Skin epidermis (tissue), 12 donors: ENCODE measurements around the gene CHRM2.
A peak's percentile ranks its signal among the peaks of the same experiment; 100 is the strongest.
"Not testable (repeated sequence)": the region's sequence is repeated elsewhere in the genome, so short reads cannot be mapped to it uniquely, and the experiment has no call there.

Experiments used
- H3K27ac ChIP-seq, 21 experiments: fragments of 200-600 bp; sonication (generic) in 11 of 21; one replicate each; pipeline ENCODE4 v1.5.0; 2020; ENCODE audit warnings: mild to moderate bottlenecking in 3 of 21, inconsistent platforms in 2 of 21, moderate library complexity in 2 of 21
- H3K4me3 ChIP-seq, 7 experiments: fragments of 200-600 bp; sonication (generic) in 2 of 7; one replicate each; pipeline ENCODE4 v1.5.0; 2020; ENCODE audit warnings: inconsistent platforms in 2 of 7, mild to moderate bottlenecking in 2 of 7, moderate library complexity in 1 of 7

Gene CHRM2

DNA sequence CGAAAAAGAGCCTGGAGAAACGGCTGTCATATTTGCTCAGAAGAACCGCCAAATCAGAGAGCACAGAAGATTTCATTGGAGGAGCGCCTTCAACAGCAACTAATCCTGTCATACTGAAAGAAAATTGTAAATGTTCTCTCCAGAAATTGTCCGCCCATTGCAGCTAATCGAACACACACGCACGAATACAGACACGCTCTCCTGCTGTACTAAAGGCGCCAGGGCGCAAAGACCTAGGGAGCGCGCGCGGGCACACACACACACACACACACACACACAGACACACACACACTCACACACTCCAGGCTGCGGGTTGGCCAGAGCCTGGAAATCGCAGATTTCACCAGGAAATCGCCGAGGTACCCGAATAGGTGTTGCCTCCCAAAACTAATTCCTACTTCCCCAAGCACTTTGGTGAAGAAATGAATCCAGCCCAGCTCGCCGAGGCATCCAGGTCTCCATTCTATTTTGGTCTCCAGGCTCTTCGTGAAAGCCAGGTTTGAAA, at the start of gene CHRM2:
Gene CHRM2 (plus strand): TSS at position 157 of the 505 bp plus-strand sequence. CDS start 146,214 bp downstream, outside the sequence.
- H3K4me3 ChIP-seq: no peak within 1 kb of the TSS

DNA sequence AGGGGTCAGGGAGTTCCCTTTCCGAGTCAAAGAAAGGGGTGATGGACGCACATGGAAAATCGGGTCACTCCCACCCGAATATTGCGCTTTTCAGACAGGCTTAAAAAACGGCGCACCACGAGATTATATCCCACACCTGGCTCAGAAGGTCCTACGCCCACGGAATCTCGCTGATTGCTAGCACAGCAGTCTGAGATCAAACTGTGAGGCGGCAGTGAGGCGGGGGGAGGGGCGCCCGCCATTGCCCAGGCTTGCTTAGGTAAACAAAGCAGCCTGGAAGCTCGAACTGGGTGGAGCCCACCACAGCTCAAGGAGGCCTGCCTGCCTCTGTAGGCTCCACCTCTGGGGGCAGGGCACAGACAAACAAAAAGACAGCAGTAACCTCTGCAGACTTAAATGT, 37.1 kb upstream of the CHRM2 start:
- H3K27ac ChIP-seq, H3K4me3 ChIP-seq: not testable (repeated sequence)

More for the DNA sequence above, at the start of gene CHRM2:
- H3K27ac ChIP-seq: no peak within 1 kb of the TSS

DNA sequence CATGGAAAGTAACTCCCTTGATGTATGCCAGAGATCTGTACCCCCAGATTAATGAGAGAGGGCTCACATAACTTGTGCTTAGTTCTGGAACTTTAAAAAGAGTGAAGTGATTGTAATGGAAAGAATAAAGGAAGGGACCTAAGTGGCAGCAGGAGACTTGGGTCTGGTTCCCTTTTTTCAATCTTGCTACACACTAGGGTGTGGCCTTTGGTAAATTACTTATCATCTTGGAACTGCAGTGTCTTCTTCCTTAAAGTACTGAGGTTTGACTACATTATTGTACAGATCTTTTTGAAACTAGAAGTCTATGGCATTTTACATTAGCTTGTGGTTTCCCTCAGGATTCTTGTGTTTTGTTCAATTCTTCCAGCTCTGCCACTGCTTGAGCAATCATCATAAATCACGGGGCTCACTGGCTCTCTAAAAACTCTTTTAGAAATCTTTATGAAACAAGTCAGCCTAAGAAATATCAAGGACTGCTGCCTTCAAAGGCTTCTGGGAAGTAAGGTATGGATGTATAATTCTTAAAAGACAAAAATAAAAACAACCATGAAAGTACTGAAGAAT, 22.5 kb upstream of the CHRM2 start:
- Histone ChIP-seq H3K4me3 (no peak overlapping the region), H3K27ac (no peak overlapping the region)

DNA sequence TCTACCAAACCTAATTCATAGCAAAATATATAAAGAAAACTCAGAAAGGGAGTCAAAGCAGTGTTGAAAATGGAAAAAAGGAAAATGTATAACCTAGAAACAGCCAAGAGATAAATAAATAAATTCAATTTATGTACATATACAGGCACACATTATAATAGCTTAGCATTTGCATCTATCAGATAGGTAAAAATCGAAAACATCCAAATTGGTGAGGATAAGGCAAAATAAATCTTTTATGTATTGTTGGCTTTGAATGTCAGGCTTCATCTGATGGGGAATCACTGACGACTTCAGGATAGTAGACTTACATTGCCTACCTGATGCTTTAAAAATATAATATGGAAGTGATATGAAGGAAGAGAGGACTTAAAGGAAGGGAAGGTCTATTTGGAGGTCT, 20.6 kb upstream of the CHRM2 start:
- H3K27ac ChIP-seq: no peak overlapping the region

DNA sequence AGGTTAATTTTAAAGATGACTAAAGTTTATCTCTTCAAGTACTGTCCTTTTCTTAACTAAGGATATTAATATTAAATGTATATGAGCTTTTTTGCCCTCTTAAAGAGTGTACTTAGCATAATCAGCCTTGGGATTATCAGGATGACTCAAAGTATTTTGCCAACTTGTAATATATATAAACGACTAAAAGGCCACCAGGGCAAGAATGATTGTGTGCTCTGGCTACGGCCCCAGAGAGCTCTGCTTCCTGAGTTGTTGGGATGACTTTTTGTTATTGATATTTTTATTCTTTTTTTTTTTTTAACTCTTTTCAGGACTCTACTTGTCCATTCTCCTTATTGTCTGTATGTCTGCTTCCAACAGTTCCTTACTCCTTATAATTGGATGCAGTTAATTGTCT, 14.8 kb upstream of the CHRM2 start:
- H3K27ac ChIP-seq: no peak overlapping the region
- H3K4me3 ChIP-seq: no peak overlapping the region

More for the DNA sequence above, 20.6 kb upstream of the CHRM2 start:
- H3K4me3 ChIP-seq: no peak overlapping the region

DNA sequence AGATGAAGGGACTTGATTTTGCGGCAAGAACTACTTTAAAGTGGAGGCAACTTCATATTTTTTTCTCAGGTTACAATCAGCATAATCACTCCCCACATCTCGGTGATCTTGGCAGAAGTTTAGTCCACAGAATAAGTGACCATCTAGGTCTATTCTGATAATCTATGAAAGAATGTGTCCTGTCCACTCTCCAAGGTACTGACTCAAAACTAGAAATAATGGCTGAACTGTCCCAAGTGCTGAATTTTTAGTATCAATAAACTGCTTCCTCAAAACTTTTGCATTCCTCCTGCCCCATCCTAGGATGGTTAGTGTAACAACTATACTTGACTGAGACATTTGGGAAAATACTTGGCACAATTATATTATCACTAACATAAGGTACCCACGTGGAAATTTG, 10.9 kb upstream of the CHRM2 start:
- H3K4me3 ChIP-seq: no peak overlapping the region

DNA sequence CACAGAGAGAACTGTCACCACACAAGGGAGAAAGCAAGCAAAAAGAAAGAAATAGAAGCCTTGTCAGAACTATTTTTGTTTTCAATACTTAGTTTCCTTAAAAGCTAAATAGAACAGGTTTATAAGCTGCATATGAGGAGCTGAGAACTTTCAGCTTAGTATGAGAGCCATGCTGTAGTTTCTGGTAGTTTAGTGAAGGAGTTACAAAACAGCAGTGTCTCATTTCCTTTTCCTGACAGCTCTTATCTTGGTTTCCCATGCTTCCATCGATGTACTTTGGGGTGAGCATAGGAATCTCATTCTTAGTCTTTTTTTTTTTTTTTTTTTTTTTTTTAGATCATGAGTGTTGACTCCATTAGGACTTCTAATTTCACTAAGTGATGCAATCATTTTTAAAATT, 8.6 kb upstream of the CHRM2 start:
- Histone ChIP-seq H3K4me3 (no peak overlapping the region), H3K27ac (no peak overlapping the region)

More for the DNA sequence above, 10.9 kb upstream of the CHRM2 start:
- H3K27ac ChIP-seq: no peak overlapping the region

DNA sequence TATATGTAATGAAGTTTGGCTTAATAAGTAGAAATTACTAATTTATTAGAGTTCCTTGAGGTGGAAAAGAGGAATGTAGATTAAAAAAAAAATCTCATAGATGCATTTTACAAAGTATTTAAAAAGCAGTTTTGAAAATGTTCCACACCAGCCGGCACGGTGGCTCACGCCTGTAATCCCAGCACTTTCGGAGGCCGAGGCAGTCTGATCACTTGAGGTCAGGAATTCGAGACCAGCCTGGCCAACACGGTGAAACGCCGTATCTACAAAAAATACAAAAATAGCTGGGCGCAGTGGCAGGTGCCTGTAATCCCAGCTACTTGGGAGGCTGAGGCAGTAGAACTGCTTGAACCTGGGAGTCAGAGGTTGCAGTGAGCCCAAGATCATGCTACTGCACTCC, 3.2 kb upstream of the CHRM2 start:
- Histone ChIP-seq H3K4me3 (no peak overlapping the region), H3K27ac (no peak overlapping the region)

DNA sequence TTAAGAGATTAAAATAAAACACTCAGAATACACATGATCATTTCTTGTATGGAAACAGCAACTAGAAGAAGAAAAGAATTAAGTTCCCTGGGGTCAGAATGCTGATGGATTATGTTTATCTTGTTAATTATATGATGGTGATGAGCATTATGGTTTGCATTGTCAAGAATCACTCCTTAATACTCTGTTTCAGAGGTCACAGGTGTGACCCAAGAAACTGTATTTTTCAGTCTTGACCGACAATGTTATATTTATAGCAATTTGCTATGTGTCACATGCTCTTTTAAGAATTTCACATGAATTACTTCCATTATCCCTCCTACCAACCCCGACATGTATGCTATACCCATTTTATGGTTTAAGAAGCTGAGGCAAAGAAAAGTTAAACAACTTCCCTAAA, 2.7 kb upstream of the CHRM2 start:
- H3K4me3 ChIP-seq: no peak overlapping the region
- no peak overlapping the region for H3K27ac ChIP-seq

DNA sequence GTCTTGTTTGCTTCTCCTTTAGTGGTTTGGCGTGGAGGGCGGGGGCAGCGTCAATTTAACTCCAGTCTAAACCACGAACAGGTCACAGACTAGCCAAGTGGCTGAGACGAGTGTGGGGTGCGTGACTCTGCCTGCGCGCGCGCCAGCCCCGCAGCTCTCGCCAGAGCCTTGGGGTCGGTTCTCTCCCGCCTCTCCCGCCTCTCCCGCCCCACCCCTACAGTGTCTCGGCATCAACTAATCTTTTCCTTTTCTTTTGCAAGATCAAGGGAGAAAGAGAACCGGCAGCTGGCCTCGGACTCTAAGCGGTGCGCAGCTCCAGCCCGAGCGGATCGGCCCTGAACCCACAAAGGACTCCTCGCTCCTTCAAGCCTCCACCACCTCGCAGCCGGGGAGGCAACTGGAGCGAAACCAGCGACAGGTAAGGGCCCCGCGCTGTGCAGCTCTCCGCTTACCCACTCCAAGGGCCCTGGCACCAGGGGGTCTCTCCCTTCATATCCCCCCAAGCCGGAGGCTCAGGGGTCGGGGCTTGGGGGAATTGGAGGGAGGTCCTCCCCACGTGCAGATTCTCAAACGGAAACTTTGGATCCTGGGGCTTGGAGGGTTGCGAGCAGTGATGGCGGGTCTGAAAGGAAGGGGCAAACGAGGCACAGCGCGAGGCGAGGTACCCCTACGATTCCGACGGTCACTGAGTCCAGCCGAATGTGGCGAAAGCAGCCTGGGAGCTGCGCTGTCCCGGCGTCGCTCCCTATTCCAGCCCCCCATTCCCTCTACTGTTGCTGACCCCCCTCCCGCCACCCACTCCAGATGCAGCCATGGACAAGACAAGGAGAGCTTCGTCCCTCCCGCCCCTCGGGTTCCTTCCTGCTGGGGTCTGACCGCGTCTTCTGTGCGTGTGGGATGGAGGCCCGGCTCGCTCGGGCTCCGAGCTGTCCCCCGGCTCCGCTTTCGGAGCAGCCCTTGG, 829 bp downstream of the CHRM2 start:
- H3K4me3 ChIP-seq: no peak overlapping the region
- H3K27ac ChIP-seq: no peak overlapping the region

DNA sequence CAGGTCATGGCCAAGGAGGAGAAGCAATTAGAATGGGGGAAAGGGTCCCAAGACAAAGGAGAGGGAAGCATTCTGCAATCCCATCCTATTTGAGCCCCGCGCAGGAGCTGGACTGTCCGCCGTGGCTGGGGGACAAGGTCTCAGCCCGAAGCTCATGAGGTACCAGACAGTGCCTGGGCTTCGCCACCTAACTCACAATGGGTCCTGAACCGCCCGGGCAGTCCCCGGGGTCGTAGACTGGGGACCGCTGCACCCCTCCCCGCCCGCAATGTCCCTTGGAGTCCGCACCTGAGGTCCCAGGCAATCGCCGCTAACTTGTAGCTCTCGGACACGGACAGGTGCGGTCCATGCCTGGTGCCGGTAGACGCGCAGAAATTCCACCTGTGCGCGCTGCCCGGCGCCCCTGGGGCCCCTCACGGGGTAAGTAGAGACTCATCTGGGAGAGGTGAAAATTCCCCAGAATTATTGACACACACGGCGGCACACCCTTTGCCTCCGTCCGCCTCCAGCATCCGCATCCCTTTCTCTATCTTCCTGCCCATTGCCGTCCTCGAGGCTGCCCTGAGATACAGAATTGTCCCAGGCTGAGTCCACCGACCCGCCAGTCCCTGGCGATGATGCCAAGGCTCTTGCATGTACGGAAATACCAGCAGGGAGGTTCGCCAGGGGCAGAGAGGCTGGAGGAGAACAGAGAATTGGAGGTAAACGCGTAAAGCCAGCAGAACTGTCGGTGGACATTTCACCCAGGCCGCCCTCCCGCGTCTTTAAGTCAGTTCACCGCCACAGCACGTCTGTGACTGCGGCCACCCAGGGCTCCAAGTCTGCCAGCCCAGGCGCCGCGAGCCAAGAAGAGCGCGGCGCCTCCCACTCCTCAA, 1.8 kb downstream of the CHRM2 start:
- Histone ChIP-seq H3K4me3 (peak overlapping the region in 1 of 7 experiments; percentile 4), H3K27ac (no peak overlapping the region)

DNA sequence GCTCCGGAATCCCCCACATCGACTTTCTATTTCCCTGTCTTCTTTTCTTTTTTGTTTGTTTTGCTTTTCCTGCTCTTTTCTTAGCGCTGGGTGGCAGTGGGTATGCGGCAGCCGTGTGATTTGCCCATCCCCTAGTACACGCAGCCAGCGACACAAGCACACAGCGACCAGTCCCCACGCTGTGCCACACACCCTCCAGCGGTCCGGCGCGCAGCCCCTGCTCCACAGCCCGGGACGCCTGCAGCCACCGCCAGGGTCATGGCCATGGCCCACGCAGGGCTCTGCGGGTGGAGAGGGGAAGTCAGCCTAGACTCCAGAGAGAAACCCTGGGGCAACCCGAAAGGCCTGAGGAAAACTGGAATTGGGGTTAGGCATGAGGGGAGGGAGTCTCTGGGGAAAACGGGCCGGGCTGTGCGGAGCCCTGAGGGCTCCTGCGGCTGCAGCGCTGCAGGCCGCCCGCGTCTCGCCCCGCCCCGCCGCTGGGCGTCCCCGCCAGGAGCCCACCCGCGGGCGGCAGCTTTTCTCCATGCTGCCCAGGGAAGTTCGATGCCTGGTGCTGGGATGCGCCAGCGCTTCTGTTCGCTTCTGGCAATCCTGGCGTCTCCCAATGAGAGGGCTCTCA, 2.5 kb downstream of the CHRM2 start:
- peak overlapping the region in 1 of 7 experiments; percentile 4 for H3K4me3 ChIP-seq
- no peak overlapping the region for H3K27ac ChIP-seq

DNA sequence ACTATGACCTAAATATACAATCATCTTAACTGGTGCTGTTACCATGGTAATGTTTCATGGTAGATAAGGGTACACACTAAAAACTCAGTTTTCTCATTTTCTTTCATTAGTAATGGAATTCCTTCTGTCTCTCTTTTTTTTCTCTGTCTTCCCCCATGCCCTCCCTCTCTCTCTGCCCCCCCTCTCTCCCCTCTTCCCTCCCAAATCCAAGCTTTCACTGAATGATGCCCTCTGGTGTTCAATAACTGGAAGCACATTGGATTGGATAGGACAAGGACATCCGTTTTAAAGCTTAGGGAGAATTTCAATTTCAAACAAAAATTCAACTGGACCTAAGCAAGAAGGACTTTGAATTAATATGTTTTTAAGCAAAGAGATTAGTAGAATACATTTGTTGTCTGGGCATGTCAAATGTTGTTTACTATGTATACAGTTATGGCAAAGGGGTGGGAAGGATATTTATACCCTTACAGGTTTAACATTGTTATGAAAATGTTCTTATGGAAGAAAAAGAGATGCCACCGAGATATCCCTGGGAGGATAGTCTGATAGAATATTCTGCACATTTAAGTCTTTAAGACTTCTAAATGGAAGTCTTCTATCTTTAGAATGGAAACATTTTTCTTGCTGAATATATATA, 6.1 kb downstream of the CHRM2 start:
- H3K27ac ChIP-seq: no peak overlapping the region
- H3K4me3 ChIP-seq: no peak overlapping the region

DNA sequence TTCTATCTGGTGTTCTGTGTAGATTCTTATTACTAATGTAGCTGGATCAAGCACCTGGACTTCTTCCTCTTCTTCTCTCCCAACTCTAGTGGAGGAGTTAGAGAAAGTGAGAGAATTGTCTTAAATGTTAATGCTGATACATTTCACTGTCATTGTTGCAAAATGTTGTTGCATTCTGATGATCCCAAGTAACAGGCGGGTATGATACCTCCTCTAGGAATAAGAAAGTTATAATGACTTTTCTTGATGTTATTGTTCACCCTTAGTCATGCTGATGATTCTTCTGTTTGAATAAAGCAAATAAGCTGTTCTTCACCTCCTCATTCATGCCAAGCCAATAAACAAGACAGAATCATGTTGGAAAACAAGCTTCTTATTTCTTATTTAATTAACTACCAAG, 9.1 kb downstream of the CHRM2 start:
- H3K27ac ChIP-seq: no peak overlapping the region
- H3K4me3 ChIP-seq: no peak overlapping the region

DNA sequence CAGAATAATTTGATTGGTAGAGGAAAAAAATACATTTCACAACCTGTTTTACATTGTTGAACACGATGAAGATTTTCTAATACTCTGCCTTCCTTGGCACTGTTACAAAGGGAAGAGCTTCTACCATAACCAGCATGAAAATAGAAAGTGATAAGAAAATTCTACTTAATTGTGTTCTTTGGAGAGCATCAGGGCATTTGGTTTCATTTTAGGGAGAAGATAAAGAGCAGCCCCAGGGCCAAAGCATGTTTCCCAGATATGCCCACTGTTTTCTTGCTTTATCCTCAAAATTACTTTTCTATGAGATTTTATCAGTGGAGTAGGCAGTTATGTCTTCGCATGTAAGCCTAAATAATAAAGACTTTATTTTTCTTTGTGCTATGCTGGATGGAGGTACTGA, 9.5 kb downstream of the CHRM2 start:
- Histone ChIP-seq H3K4me3 (no peak overlapping the region), H3K27ac (no peak overlapping the region)

DNA sequence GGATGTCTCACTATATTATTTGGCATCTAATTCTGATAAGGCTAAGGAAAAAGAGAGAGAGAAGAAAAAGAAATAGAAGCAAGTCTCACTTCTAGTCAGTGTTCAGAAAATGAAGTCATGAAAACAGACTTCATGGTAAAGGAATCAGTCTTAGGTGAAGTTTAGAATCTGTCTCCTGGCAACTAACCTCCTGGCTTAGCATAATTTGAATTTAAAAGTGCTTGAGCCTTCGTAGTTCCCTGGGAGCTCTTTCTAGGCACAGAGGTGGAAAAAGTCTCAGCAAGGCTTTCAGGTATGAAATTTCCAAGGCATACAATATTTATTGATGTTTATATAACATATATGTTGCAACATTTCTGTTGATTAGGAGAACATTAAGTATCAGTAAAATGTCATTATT, 10.4 kb downstream of the CHRM2 start:
- Histone ChIP-seq H3K4me3 (no peak overlapping the region), H3K27ac (no peak overlapping the region)

DNA sequence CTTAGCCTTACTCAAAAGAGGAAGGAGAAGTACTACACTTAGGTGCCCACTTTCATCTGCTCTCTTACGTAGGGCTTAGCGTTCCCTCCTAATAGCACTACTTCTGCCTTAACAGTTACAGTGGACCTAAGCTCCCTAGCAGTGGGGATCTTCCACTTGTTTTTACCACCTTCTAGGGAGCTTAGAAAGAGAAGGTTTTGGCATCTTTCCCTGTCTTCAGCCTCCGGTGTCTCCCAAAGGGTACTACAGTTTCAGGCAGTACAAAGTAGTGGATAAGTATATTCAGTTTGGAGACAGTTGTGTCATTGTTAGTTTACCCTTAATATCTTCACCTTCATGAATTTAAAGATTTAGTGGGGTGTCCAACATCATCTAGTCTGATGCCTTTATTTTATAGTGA, 14.6 kb downstream of the CHRM2 start:
- Histone ChIP-seq H3K27ac (no peak overlapping the region), H3K4me3 (no peak overlapping the region)

DNA sequence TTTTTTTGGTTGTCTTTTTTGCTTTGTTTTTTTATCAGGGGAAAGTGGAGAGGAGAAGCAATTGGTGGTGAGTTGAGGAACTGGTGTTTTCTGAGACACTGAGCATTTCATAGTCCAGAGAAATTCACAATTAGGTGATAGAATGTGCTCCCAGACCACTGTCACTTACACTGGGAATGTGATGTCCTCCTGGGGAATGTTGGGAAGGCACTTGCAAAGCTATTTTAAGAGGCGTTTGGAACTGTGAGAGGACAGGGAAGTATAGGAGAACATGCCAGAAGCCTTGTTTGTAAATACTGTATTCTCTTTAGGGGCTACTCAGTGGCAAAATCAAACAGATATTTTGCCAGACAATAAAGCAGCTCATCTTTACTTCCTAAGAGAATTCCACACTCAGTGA, 16.0 kb downstream of the CHRM2 start:
- no peak overlapping the region for H3K27ac ChIP-seq
- no peak overlapping the region for H3K4me3 ChIP-seq

DNA sequence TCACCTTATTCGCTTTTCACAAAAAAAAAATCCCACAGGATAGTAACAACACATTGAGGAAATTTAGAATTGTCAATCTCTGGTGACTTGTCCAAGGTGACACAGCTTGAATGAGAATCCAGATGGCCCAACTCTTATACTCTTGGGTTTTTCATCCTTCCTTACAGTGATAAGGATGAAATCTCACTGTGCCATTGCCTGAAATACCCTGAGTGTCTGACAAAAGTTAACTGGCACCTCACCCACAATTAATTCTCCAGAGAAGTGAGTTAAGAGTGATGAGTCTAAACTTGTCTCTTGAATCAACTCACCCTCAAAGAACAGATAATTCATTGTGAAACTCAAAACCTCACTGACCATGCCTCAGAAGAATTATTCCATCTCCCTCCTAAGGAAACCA, 18.9 kb downstream of the CHRM2 start:
- H3K27ac ChIP-seq: no peak overlapping the region
- no peak overlapping the region for H3K4me3 ChIP-seq
